ENCODE measurements around the gene NOD2. TPM values are rescaled to one million over a fixed set of nuclear protein-coding genes. Genes with fewer than 3 reads are reported as not detected.

NOD2 gene
- total RNA-seq, 1 experiment from 2014 or later: not detected

- Histone ChIP-seq H3K4me3 (ENCODE audit: low read depth in 2 of 2, low read length in 2 of 2) (no peak overlapping the region), H3K4me1 (ENCODE audit: control insufficient read depth, insufficient read depth, low read length) (no peaks in the 10 kb centered on the region), H3K9me3 (ENCODE audit: control insufficient read depth, insufficient read depth, low read depth, low read length) (no peaks in the 10 kb centered on the region), H3K27me3 (ENCODE audit: control insufficient read depth, insufficient read depth, low read length) (no peaks in the 10 kb centered on the region), H3K36me3 (ENCODE audit: control insufficient read depth, insufficient read depth, low read length) (no peaks in the 10 kb centered on the region), H3K27ac (ENCODE audit: low read length) (no peak overlapping the region)
- ATAC-seq (no peak), DNase-seq (ENCODE audit: low read depth, low spot score) (no peak)
- TF ChIP-seq CTCF (IDR thresholded peaks at IDR 0.05): no peak
- TF ChIP-seq SIN3A (IDR thresholded peaks at IDR 0.05; ENCODE audit: borderline replicate concordance, insufficient read depth, low read depth, low read length): no peak
- TF ChIP-seq REST (IDR thresholded peaks at IDR 0.05; ENCODE audit: insufficient read depth in 1 of 2, low read depth in 2 of 2, low read length in 1 of 2): no peak
- TF ChIP-seq POLR2AphosphoS5 (IDR thresholded peaks at IDR 0.05; ENCODE audit: low read depth, low read length): no peak
- no peak for TF ChIP-seq TCF7L2 (IDR thresholded peaks at IDR 0.05; ENCODE audit: low read depth, low read length)
- POLR2A ChIA-PET: no interaction called here
- intact Hi-C loops (cut with micrococcal nuclease; ENCODE audit: unreplicated experiment) (no loop called here), in situ Hi-C loops (cut with HindIII; ENCODE audit: low pct_unique_long_range_greater_than_20kb, low sequenced_read_pairs) (no loop called here)
- CTCF ChIA-PET: no interaction called here
- no TSS peak for BruUV-seq (replicated peaks)
Observed at GRCh38 chr16:50679676-50680555, 13.5 kb upstream of the NOD2 start.

GRCh38 chr16:50680556-50680893 lies 12.9 kb upstream of the NOD2 start:
- Histone ChIP-seq H3K27me3 (ENCODE audit: control insufficient read depth, insufficient read depth, low read length) (no peaks in the 10 kb centered on the region), H3K27ac (ENCODE audit: low read length) (no peak overlapping the region), H3K9me3 (ENCODE audit: control insufficient read depth, insufficient read depth, low read depth, low read length) (no peaks in the 10 kb centered on the region), H3K4me1 (ENCODE audit: control insufficient read depth, insufficient read depth, low read length) (no peaks in the 10 kb centered on the region), H3K36me3 (ENCODE audit: control insufficient read depth, insufficient read depth, low read length) (no peaks in the 10 kb centered on the region), H3K4me3 (ENCODE audit: low read depth in 2 of 2, low read length in 2 of 2) (no peak overlapping the region)
- TF ChIP-seq POLR2AphosphoS5 (IDR thresholded peaks at IDR 0.05; ENCODE audit: low read depth, low read length) (no peak), SIN3A (IDR thresholded peaks at IDR 0.05; ENCODE audit: borderline replicate concordance, insufficient read depth, low read depth, low read length) (no peak), TCF7L2 (IDR thresholded peaks at IDR 0.05; ENCODE audit: low read depth, low read length) (no peak), CTCF (IDR thresholded peaks at IDR 0.05) (no peak), REST (IDR thresholded peaks at IDR 0.05; ENCODE audit: insufficient read depth in 1 of 2, low read depth in 2 of 2, low read length in 1 of 2) (no peak)
- no TSS peak for BruUV-seq (replicated peaks)
- CTCF ChIA-PET: no interaction called here
- POLR2A ChIA-PET: no interaction called here
- no peak for DNase-seq (ENCODE audit: low read depth, low spot score)
- in situ Hi-C loops (cut with HindIII; ENCODE audit: low pct_unique_long_range_greater_than_20kb, low sequenced_read_pairs) (no loop called here), intact Hi-C loops (cut with micrococcal nuclease; ENCODE audit: unreplicated experiment) (no loop called here)
- ATAC-seq: no peak

All from Panc1 (cell line).